H1 (cell line): ENCODE measurements around the gene TRDMT1. TPM values are rescaled to one million over a fixed set of nuclear protein-coding genes. Genes with fewer than 3 reads are reported as not detected.

ENCODE experiments used
- CTCF ChIA-PET: fragments of 300-600 bp; sonication (Branson Sonifier 250); formaldehyde crosslinking; loops from one replicate; lab custom pipeline; 2021; ENCODE audit not compliant: partially characterized antibody; lab: Charles Lee
- POLR2A ChIA-PET: fragments of 300-600 bp; sonication (Branson Sonifier 250); formaldehyde crosslinking; loops from one replicate; lab custom pipeline; 2021; ENCODE audit warnings: inconsistent platforms; ENCODE audit not compliant: partially characterized antibody; lab: Charles Lee
- DNase-seq, 2 experiments: peaks; one replicate each; pipeline versions ENCODE4 v3.0.0 to v3.0.0-alpha.2; 2010 to 2022; ENCODE audit warnings: low spot score in 2 of 2, low read depth in 1 of 2, mixed read lengths in 1 of 2
- FAIRE-seq: peaks from 2 replicates; lab custom pipeline; 2011; peaks lifted over from hg19 to GRCh38; lab: Jason Lieb, UNC
- H2AFZ ChIP-seq: 2 replicates; pipeline ENCODE4 v1.8.1; 2012; ENCODE audit warnings: low read length, inconsistent platforms
- H2AK5ac ChIP-seq: 2 replicates; pipeline ENCODE4 v1.6.1; 2013; ENCODE audit warnings: low read depth, low read length
- H2BK120ac ChIP-seq: replicated peaks from 2 replicates; pipeline ENCODE3; 2013; ENCODE audit warnings: low read depth, low read length, inconsistent platforms
- H2BK12ac ChIP-seq: 2 replicates; pipeline ENCODE4 v1.6.1; 2013; ENCODE audit warnings: low read depth, low read length
- H2BK15ac ChIP-seq: 2 replicates; pipeline ENCODE4 v1.6.1; 2013; ENCODE audit warnings: low read length
- H2BK20ac ChIP-seq: 2 replicates; pipeline ENCODE4 v1.6.1; 2013; ENCODE audit warnings: low read length
- H2BK5ac ChIP-seq: 2 replicates; pipeline ENCODE4 v1.6.1; 2013; ENCODE audit warnings: low read depth, low read length
- H3K14ac ChIP-seq: 2 replicates; pipeline ENCODE4 v1.6.1; 2013; ENCODE audit warnings: inconsistent platforms; ENCODE audit not compliant: insufficient read length
- H3K18ac ChIP-seq: 2 replicates; pipeline ENCODE4 v1.6.1; 2013; ENCODE audit warnings: low read length; ENCODE audit errors: extremely low read depth
- H3K23ac ChIP-seq: 2 replicates; pipeline ENCODE4 v1.6.1; 2013; ENCODE audit warnings: inconsistent platforms; ENCODE audit not compliant: insufficient read length
- H3K23me2 ChIP-seq: 2 replicates; pipeline ENCODE4 v1.6.1; 2013; ENCODE audit warnings: low read depth, low read length
- H3K27ac ChIP-seq: 2 replicates; pipeline ENCODE4 v1.6.1; 2011; ENCODE audit warnings: low read depth, low read length, inconsistent platforms
- H3K27me3 ChIP-seq, 4 experiments: replicated peaks in 1 of 4; 1 replicate in 1 of 4; 2 replicates in 3 of 4; pipeline versions ENCODE4 v1.6.1 to v1.8.1; 2011 to 2013; ENCODE audit warnings: low read length in 3 of 4, mild to moderate bottlenecking in 3 of 4, inconsistent platforms in 2 of 4, mixed read lengths in 2 of 4, moderate library complexity in 1 of 4; ENCODE audit not compliant: control insufficient read depth in 3 of 4, insufficient read depth in 3 of 4; ENCODE audit errors: extremely low read depth in 1 of 4
- H3K36me3 ChIP-seq, 4 experiments: 2 replicates each; pipeline versions ENCODE4 v1.6.1 to v1.8.1; 2011 to 2013; ENCODE audit warnings: mild to moderate bottlenecking in 4 of 4, low read length in 3 of 4, moderate library complexity in 2 of 4, control low read depth in 1 of 4, inconsistent platforms in 1 of 4; ENCODE audit not compliant: insufficient read depth in 4 of 4, control insufficient read depth in 2 of 4
- H3K4ac ChIP-seq: replicated peaks from 2 replicates; pipeline ENCODE3; 2013; ENCODE audit warnings: low read length, low read depth, mixed read lengths, inconsistent platforms; ENCODE audit not compliant: insufficient read length
- H3K4me1 ChIP-seq, 4 experiments: replicated peaks in 1 of 4; 1 replicate in 1 of 4; 2 replicates in 3 of 4; pipeline versions ENCODE4 v1.6.1 to v1.8.1; 2011 to 2013; ENCODE audit warnings: low read length in 3 of 4, inconsistent platforms in 2 of 4, mixed read lengths in 1 of 4; ENCODE audit not compliant: insufficient read depth in 4 of 4, control insufficient read depth in 3 of 4
- H3K4me2 ChIP-seq, 2 experiments: 2 replicates each; pipeline versions ENCODE4 v1.6.1 to v1.8.1; 2011 to 2013; ENCODE audit warnings: low read depth in 2 of 2, low read length in 2 of 2, control low read depth in 1 of 2, inconsistent platforms in 1 of 2, mild to moderate bottlenecking in 1 of 2; ENCODE audit not compliant: insufficient read depth in 1 of 2
- H3K4me3 ChIP-seq, 4 experiments: fragments of 200-600, 300-600 bp in 1 of 4; sonication (generic), shearing (Covaris generic), sonication (Bioruptor Twin) in 1 of 4; 2 replicates each; pipeline versions ENCODE4 v1.5.1 to v1.8.1; 2011 to 2016; ENCODE audit warnings: low read length in 4 of 4, low read depth in 3 of 4, control low read depth in 2 of 4, inconsistent platforms in 2 of 4, mild to moderate bottlenecking in 2 of 4, mixed read lengths in 1 of 4, moderate library complexity in 1 of 4; ENCODE audit not compliant: insufficient read depth in 2 of 4; ENCODE audit errors: extremely low read depth in 1 of 4
- H3K56ac ChIP-seq: replicated peaks from 2 replicates; pipeline ENCODE3; 2013; ENCODE audit warnings: low read depth, mild to moderate bottlenecking, mixed read lengths, low read length, inconsistent platforms; ENCODE audit not compliant: insufficient read length
- H3K79me1 ChIP-seq: 2 replicates; pipeline ENCODE4 v1.6.1; 2013; ENCODE audit warnings: low read depth, low read length, control low read depth
- H3K79me2 ChIP-seq, 2 experiments: 2 replicates each; pipeline versions ENCODE4 v1.6.1 to v1.8.1; 2012 to 2013; ENCODE audit warnings: low read length in 2 of 2, mild to moderate bottlenecking in 2 of 2, inconsistent platforms in 1 of 2; ENCODE audit not compliant: insufficient read depth in 2 of 2, control insufficient read depth in 1 of 2
- H3K9ac ChIP-seq, 4 experiments: replicated peaks in 1 of 4; 1 replicate in 1 of 4; 2 replicates in 3 of 4; pipeline versions ENCODE4 v1.6.1 to v1.8.1; 2011 to 2013; ENCODE audit warnings: low read depth in 3 of 4, low read length in 3 of 4, control low read depth in 2 of 4, mild to moderate bottlenecking in 2 of 4, moderate library complexity in 2 of 4, inconsistent platforms in 1 of 4; ENCODE audit errors: extremely low read depth in 1 of 4
- H3K9me3 ChIP-seq, 2 experiments: 2 replicates each; pipeline versions ENCODE4 v1.6.1 to v1.8.1; 2012 to 2013; ENCODE audit warnings: mild to moderate bottlenecking in 2 of 2, moderate library complexity in 2 of 2, control low read depth in 1 of 2, inconsistent platforms in 1 of 2, low read depth in 1 of 2, low read length in 1 of 2, mixed read lengths in 1 of 2; ENCODE audit not compliant: insufficient read depth in 2 of 2
- H4K20me1 ChIP-seq, 2 experiments: replicated peaks in 1 of 2; 2 replicates each; pipeline versions ENCODE3 to v1.8.1; 2011 to 2013; ENCODE audit warnings: inconsistent platforms in 2 of 2, low read length in 2 of 2, mild to moderate bottlenecking in 1 of 2; ENCODE audit not compliant: insufficient read depth in 2 of 2, control insufficient read depth in 1 of 2
- H4K5ac ChIP-seq: 2 replicates; pipeline ENCODE4 v1.6.1; 2013; ENCODE audit warnings: low read length, low read depth, mixed read lengths, inconsistent platforms; ENCODE audit not compliant: insufficient read length
- H4K8ac ChIP-seq: 2 replicates; pipeline ENCODE4 v1.8.0; 2013; ENCODE audit warnings: mild to moderate bottlenecking, moderate library complexity, low read length, inconsistent platforms; ENCODE audit not compliant: insufficient read depth; ENCODE audit errors: extremely low read depth
- H4K91ac ChIP-seq: replicated peaks from 2 replicates; pipeline ENCODE3; 2013; ENCODE audit warnings: low read length, mixed read lengths, inconsistent platforms; ENCODE audit not compliant: insufficient read length
- BCL11A ChIP-seq, 2 experiments: IDR thresholded peaks; one replicate each; pipeline ENCODE4 v1.6.1; 2011; ENCODE audit warnings: low read depth in 2 of 2, low read length in 2 of 2, mild to moderate bottlenecking in 2 of 2
- CBX5 ChIP-seq: fragments of 300-800, 300-1000 bp; sonication (generic); IDR thresholded peaks from 2 replicates; pipeline ENCODE4 v1.7.1; 2016; ENCODE audit warnings: antibody characterized with exemption, low read length, low read depth
- CREB1 ChIP-seq: IDR thresholded peaks from 2 replicates; pipeline ENCODE4 v1.6.1; 2012; ENCODE audit warnings: inconsistent platforms
- E2F6 ChIP-seq: IDR thresholded peaks from 2 replicates; pipeline ENCODE4 v1.6.1; 2012; ENCODE audit warnings: inconsistent platforms
- POLR2A ChIP-seq, 2 experiments: IDR thresholded peaks; 1 replicate in 1 of 2; 2 replicates in 1 of 2; pipeline ENCODE4 v1.6.1; 2011; ENCODE audit warnings: low read depth in 2 of 2, low read length in 2 of 2, mild to moderate bottlenecking in 2 of 2; ENCODE audit errors: control extremely low read depth in 1 of 2
- RAD21 ChIP-seq, 2 experiments: IDR thresholded peaks in 1 of 2; conservative IDR thresholded peaks in 1 of 2; 2 replicates each; pipeline ENCODE4 v1.6.1; 2011; ENCODE audit warnings: low read depth in 2 of 2, low read length in 2 of 2, improper control_type of control experiment in 1 of 2, inconsistent platforms in 1 of 2, mild to moderate bottlenecking in 1 of 2, moderate library complexity in 1 of 2
- SUZ12 ChIP-seq: fragments of 200-600 bp; sonication (generic); IDR thresholded peaks from 2 replicates; pipeline ENCODE4 v1.6.1; 2012; ENCODE audit warnings: mild to moderate bottlenecking, inconsistent platforms, low read length, moderate library complexity, mixed read lengths
- WGBS, 2 experiments: shearing (Covaris generic) in 1 of 2; methylation state at CpG; one replicate each; pipeline versions ENCODE4 v1.1.6 to v1.1.7; 2013 to 2015; ENCODE audit warnings: low lambda C conversion rate in 2 of 2, mixed read lengths in 2 of 2, inconsistent platforms in 1 of 2, low coverage in 1 of 2, missing lambda C conversion rate in 1 of 2; ENCODE audit not compliant: insufficient replicate concordance in 2 of 2, insufficient coverage in 1 of 2, insufficient read length in 1 of 2; ENCODE audit errors: extremely low coverage in 1 of 2, missing lambda C conversion rate in 1 of 2; 5-methylcytosine and 5-hydroxymethylcytosine counted together
- polyA plus RNA-seq, 7 experiments: library from polyadenylated mRNA; depleted of rRNA in 3 of 7; stranded (reverse) in 5 of 7; unstranded in 2 of 7; fragments of >200 nt in 5 of 7; fragments of 200-250 nt in 2 of 7; gene quantifications; 1 replicate in 5 of 7; 2 replicates in 1 of 7; 4 replicates in 1 of 7; pipeline versions ENCODE4 v1.2.1 to v1.2.3, GENCODE V29; 2011 to 2013; ENCODE audit warnings: missing spikeins in 2 of 7, mixed read lengths in 2 of 7
- total RNA-seq: library from RNA; stranded (reverse); fragmentation: NEBNext Ultra II Directional; extraction: Animal tissue kit (Norgen Biotek cat#: 25700); gene quantifications from 2 replicates; pipeline ENCODE4 v1.2.1, GENCODE V29; 2021

The TRDMT1 gene
- total and polyA plus RNA-seq, 2 of the 8 experiments (the other 6 are each of a cell fraction or from before 2014, with no cell fraction given) = 7.4 to 21.4 TPM

GRCh38 chr10:17116193-17116592 is 85.3 kb downstream of the TRDMT1 start:
- no peaks in the 10 kb centered on the region for H3K9me3 ChIP-seq
- no peak overlapping the region for H2BK5ac ChIP-seq
- no peak overlapping the region for H2BK20ac ChIP-seq
- H3K27ac ChIP-seq = no peak overlapping the region
- no peak overlapping the region for H3K9ac ChIP-seq
- no peak overlapping the region for H2AK5ac ChIP-seq
- no peak overlapping the region for H4K8ac ChIP-seq
- H2BK12ac ChIP-seq = no peak overlapping the region
- no peak overlapping the region for H4K5ac ChIP-seq
- TF ChIP-seq POLR2A (IDR thresholded peaks at IDR 0.05; ENCODE audit: control extremely low read depth in 1 of 2, low read depth in 2 of 2, low read length in 2 of 2) = no peak
- no peak for TF ChIP-seq SUZ12
- no peak for TF ChIP-seq E2F6
- no peak for TF ChIP-seq CREB1
- no peak for TF ChIP-seq CBX5
- TF ChIP-seq RAD21 (IDR thresholded peaks at IDR 0.05 in 1 of 2, conservative IDR thresholded peaks at IDR 0.05 in 1 of 2; ENCODE audit: low read depth in 2 of 2, low read length in 2 of 2) = no peak
- no peak for TF ChIP-seq BCL11A (IDR thresholded peaks at IDR 0.05; ENCODE audit: low read depth in 2 of 2, low read length in 2 of 2)
- CTCF ChIA-PET = interaction anchor here (0.5 to 1.8 kb wide), 7 partner anchors 10 to 1111 kb away, joined by 3 to 7 read pairs (median 3); no protein-coding TSS in a partner anchor
- H3K4me1 ChIP-seq = no peaks in the 10 kb centered on the region
- no peak overlapping the region for H4K91ac ChIP-seq
- no peaks in the 10 kb centered on the region for H3K36me3 ChIP-seq
- no peak overlapping the region for H3K23ac ChIP-seq
- H3K56ac ChIP-seq = no peak overlapping the region
- H3K79me2 ChIP-seq = no peaks in the 10 kb centered on the region
- H3K14ac ChIP-seq = no peak overlapping the region
- H3K79me1 ChIP-seq = no peaks in the 10 kb centered on the region
- no peaks in the 10 kb centered on the region for H4K20me1 ChIP-seq
- H3K23me2 ChIP-seq = no peaks in the 10 kb centered on the region
- DNase-seq = no peak
- no peak for FAIRE-seq
- 97% methylated on average over 5 of the region's 5 CpGs; no CpG with 5 or more reads in 1 of the 2 experiments for WGBS, 2 experiments
- H3K4me2 ChIP-seq = no peak overlapping the region
- H2BK15ac ChIP-seq = no peak overlapping the region
- no peak overlapping the region for H3K4ac ChIP-seq
- H2BK120ac ChIP-seq = no peak overlapping the region
- H3K4me3 ChIP-seq = no peak overlapping the region
- H3K27me3 ChIP-seq = no peaks in the 10 kb centered on the region
- POLR2A ChIA-PET = no interaction called here
- H3K18ac ChIP-seq = no peak overlapping the region
- H2AFZ ChIP-seq = no peak overlapping the region
